ENCODE results near the gene CDIP1.

Gene CDIP1

GRCh38 chr16:4513086-4513860, 25.3 kb downstream of the CDIP1 start:
- no peak for DNase-seq

DNA sequence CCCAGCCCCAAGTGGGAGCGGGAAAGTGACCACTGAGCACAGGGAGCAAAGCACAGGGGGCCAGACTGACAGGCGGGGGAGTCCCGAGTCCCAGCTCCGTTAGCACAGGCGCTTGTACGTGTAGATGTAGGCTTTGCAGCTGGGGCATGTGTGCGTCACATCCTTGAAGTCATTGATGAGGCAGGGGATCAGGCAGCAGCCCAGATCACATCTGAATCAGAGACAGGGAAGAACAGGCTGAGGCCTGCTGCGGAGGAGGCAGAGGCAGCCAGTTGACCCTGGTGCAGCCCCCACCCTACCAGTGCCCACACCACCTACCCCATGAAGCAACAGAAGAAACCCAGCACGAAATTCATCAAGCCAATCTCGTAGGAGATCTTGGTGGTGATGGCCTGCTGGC, 26.1 kb downstream of the CDIP1 start:
- no peak for DNase-seq

- DNase-seq: peak; percentile 27
Measured at GRCh38 chr16:4511441-4512082, 27.0 kb downstream of the CDIP1 start.

- DNase-seq: no peak
Measured at GRCh38 chr16:4510747-4511426, 27.7 kb downstream of the CDIP1 start.

DNA sequence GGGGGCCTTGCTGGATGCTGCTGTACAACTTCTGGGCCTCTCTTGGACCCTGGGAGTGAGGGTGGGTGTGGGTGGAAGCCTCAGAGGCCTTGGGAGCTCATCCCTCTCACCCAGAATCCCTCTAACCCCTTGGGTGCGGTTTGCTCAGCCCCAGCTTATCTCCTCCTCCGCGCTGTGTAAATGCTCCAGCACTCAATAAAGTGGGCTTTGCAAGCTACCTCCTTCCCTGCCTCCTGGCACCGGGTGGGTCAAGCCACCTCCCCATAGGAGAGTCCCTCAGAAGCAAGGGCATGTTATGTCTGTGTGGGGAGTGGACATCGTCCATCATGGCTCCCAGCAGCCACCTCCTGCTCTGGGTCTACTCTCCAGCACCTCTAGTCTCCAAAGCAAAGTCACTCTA, 28.4 kb downstream of the CDIP1 start:
- DNase-seq: no peak

GRCh38 chr16:4509420-4509819, 29.2 kb downstream of the CDIP1 start:
- DNase-seq: no peak

- no peak for DNase-seq
Measured at GRCh38 chr16:4508806-4509205, 29.8 kb downstream of the CDIP1 start.

DNA sequence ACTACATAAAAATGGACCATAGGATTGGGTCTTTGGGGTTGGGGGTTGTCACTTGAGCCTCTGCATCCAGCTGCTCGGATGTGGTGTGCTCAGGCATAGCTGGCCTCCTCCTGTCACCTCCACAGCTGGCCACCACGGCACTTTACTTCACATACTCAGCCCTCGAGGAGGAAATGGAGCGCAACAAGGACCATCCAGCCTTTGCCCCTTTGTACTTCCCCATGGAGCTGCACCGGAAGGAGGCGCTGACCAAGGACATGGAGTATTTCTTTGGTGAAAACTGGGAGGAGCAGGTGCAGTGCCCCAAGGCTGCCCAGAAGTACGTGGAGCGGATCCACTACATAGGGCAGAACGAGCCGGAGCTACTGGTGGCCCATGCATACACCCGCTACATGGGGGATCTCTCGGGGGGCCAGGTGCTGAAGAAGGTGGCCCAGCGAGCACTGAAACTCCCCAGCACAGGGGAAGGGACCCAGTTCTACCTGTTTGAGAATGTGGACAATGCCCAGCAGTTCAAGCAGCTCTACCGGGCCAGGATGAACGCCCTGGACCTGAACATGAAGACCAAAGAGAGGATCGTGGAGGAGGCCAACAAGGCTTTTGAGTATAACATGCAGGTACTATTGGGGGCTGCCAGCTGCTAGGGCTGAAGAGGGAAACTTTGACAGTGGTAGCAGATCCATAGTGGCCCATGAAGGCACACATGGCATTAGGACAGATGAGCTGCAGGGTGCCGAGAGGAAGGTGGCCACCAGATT, 30.8 kb downstream of the CDIP1 start:
- no peak for DNase-seq

- peak; percentile 75 for DNase-seq
Measured at GRCh38 chr16:4506450-4506849, 32.1 kb downstream of the CDIP1 start.

GRCh38 chr16:4505356-4506147, 33.0 kb downstream of the CDIP1 start:
- DNase-seq: no peak

DNA sequence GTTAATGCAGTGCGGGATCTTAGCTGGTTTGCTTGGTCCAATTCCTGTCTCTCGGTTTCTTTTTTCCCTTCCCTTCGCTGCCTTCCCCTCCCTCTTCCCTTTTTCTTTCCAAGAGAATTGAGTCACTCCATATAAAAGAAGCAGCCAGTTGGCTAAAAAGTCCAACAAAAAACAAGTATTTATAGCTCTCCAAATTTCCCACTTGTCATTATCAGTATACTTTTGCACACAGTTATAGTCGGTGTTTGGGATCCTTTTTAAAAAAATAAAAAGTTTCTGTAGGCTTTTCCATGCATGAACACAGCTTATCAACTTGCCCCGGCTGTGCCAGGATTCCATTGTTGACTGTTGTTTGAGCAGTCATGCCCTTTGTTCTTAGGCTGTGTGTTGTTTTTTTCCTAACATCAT, 37.5 kb downstream of the CDIP1 start:
- DNase-seq: no peak

DNA sequence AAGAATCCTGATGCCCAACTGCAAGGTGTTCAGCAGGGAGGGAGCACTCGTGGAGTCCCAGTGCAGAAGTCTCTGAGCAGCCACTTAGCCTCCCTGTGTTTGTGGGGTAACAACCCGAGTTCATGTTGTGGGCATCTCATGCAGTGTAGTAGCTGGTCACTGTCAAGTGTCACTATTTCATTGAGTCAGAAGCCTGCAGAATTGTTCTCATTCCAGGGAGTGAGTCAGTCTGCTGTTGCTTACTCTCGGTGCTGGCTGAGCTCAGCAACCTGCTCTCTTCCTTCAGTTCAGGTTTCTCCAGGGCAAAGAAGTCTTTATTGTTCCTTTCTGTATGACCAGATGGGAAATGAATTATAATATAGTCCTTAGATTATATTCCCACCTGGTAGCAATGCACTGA, 38.3 kb downstream of the CDIP1 start:
- DNase-seq: no peak

DNA sequence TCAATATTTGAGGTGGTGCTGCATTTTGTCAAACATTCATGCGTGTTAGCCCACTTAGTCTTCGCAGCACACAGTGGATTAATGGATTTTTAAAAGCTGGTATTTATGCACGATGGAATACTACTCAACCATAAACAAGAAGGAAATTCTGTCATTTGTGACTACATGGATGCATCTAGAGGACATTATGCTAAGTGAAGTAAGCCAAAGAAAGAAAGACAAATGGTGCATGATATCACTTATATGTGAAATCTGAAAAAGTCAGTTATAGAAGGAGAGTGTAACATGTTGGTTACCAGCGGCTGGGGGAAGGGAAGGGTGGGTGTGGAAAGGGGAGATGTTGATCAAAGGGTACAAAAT, 39.4 kb downstream of the CDIP1 start:
- DNase-seq: no peak

- DNase-seq: no peak
Measured at GRCh38 chr16:4498546-4499195, 39.9 kb downstream of the CDIP1 start.

DNA sequence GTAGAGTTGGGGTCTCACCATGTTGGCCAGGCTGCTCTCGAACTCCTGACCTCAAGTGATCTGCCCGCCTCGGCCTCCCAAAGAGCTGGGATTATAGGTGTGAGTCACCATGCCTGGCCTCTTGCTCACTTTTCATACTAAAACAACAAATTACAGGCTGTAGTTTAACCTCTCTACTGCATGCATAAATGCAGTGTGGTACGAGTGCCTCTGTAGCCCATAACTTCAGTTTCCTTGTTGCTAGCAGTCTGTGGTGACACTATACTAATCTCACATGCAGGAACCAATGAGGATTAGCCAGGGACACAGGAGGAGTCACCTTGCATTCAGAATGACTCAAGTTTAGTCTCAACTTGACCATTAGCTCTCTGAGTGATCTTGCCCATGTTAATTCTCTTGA, 42.3 kb downstream of the CDIP1 start:
- DNase-seq: no peak

DNA sequence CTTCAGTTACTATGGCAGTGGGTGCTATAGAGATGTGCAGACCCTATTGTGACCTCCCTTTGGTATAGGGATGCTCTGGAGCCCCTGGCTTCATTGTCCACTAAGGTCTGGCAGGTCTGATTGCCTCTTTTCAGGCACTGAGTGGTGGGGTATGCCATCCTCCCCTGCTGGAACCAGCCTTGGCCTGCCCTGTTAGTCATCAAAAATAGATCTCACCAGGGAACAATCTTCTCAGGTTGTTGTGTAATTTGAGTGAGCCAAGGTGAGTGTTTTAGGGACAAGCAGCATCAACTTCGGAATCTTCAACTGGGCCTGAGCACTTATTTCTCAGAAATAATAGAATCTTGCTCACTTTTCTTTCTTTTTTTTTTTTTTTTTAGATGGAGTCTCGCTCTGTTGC, 42.8 kb downstream of the CDIP1 start:
- no peak for DNase-seq

DNA sequence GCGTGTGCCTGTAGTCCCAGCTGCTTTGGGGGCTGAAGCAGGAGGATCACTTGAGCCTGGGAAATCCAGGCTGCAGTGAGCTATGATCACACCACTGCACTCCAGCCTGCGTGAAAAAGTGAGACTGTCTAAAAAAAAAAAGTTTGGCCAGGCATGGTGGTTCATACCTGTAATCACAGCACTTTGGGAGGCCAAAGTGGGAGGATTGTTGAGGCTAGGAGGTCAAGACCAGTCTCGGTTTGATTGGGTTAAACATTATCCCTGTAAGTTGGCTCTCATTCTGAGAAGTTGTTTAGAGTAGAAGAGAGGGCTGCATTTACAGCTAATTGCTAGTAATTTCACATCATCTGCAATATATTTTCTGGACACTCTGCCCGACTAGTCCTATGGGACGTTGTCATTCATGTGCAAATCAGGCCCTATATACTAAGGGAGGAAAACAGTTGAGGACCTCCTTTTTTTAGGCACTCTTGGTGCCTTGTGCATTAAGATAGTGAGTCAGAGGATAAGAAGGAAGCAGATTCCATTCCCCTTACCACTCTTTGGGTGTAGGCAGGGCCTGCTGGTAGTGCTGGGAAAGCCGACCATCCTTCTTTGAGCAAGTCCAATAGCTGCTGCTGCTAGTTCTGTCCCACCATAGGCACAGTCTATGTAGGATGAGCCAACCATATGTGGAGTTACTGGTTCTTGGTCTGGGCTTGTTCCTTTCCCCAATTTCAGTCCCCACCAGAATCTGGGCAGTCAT, 43.7 kb downstream of the CDIP1 start:
- DNase-seq: no peak

- DNase-seq: no peak
Measured at GRCh38 chr16:4491898-4492297, 46.7 kb downstream of the CDIP1 start.

GRCh38 chr16:4489030-4489429, 49.5 kb downstream of the CDIP1 start:
- DNase-seq: no peak

DNA sequence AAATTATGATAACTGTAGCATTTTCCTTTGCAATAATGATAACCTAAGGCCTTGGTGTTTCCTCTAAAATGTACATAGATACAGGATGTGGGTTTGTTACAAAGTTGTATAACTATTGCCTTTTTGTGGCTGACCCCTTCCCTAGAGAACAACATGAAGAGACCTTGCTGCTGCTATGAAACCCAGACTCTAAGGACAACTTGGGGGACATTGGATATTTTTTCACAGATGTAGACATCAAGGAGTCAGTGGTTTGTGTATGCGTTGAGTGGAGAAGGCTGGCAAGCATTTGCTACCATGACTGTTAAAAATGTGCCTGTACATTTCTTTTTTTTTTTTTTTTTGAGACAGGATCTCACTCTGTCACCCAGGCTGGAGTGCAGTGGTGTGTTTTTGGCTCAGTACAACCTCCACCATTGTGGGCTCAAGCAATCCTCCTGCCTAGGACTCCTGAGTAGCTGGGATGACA, 50.0 kb downstream of the CDIP1 start:
- no peak for DNase-seq

- no peak for DNase-seq
Measured at GRCh38 chr16:4487955-4488498, 50.5 kb downstream of the CDIP1 start.

Measured in OCI-M1 (cell line).